H9 (cell line): ENCODE measurements around the gene KIF3B. TPM values are rescaled to one million over a fixed set of nuclear protein-coding genes. Genes with fewer than 3 reads are reported as not detected.
A peak's percentile ranks its signal among the peaks of the same experiment; 100 is the strongest.

ENCODE experiments used
- DNase-seq: peaks from one replicate; pipeline ENCODE4 v3.0.0-alpha.2; 2017
- H2AFZ ChIP-seq: one replicate; pipeline ENCODE4 v1.6.1; 2013; ENCODE audit warnings: mild to moderate bottlenecking, low read length, control low read depth, moderate library complexity
- H2AK5ac ChIP-seq: 2 replicates; pipeline ENCODE4 v1.6.1; 2013; ENCODE audit warnings: low read length, control low read depth, mixed read lengths; ENCODE audit not compliant: insufficient read length
- H2BK120ac ChIP-seq: one replicate; pipeline ENCODE4 v1.6.1; 2013; ENCODE audit warnings: low read depth, mild to moderate bottlenecking, low read length, control low read depth, inconsistent platforms; ENCODE audit not compliant: poor library complexity, severe bottlenecking
- H2BK12ac ChIP-seq: 2 replicates; pipeline ENCODE4 v1.6.1; 2013; ENCODE audit warnings: low read length, control low read depth, mixed read lengths, low read depth; ENCODE audit not compliant: insufficient read length
- H2BK15ac ChIP-seq: 2 replicates; pipeline ENCODE4 v1.6.1; 2013; ENCODE audit warnings: low read depth, low read length, control low read depth
- H2BK20ac ChIP-seq: one replicate; pipeline ENCODE4 v1.6.1; 2013; ENCODE audit warnings: low read depth, mild to moderate bottlenecking, low read length, control low read depth, inconsistent platforms; ENCODE audit not compliant: poor library complexity, severe bottlenecking
- H2BK5ac ChIP-seq: 2 replicates; pipeline ENCODE4 v1.6.1; 2013; ENCODE audit warnings: low read length, control low read depth, mixed read lengths; ENCODE audit not compliant: insufficient read length
- H3K14ac ChIP-seq: 2 replicates; pipeline ENCODE4 v1.6.1; 2013; ENCODE audit warnings: low read length, control low read depth; ENCODE audit not compliant: insufficient read depth
- H3K18ac ChIP-seq: 2 replicates; pipeline ENCODE4 v1.6.1; 2013; ENCODE audit warnings: low read depth, mild to moderate bottlenecking, mixed read lengths, low read length, control low read depth; ENCODE audit not compliant: insufficient read length
- H3K23ac ChIP-seq: 2 replicates; pipeline ENCODE4 v1.6.1; 2013; ENCODE audit warnings: low read length, control low read depth, mixed read lengths, low read depth; ENCODE audit not compliant: insufficient read length
- H3K23me2 ChIP-seq: 2 replicates; pipeline ENCODE4 v1.6.1; 2013; ENCODE audit warnings: low read depth, mild to moderate bottlenecking, mixed read lengths, low read length, control low read depth; ENCODE audit not compliant: insufficient read length, poor library complexity, severe bottlenecking
- H3K27ac ChIP-seq: 2 replicates; pipeline ENCODE4 v1.5.1; 2013; ENCODE audit warnings: low read length, control low read depth, mixed read lengths, low read depth; ENCODE audit not compliant: insufficient read length
- H3K27me3 ChIP-seq: 2 replicates; pipeline ENCODE4 v1.6.1; 2013; ENCODE audit warnings: low read length, control low read depth, inconsistent platforms; ENCODE audit not compliant: insufficient read depth
- H3K4ac ChIP-seq: 2 replicates; pipeline ENCODE4 v1.6.1; 2013; ENCODE audit warnings: low read depth, mild to moderate bottlenecking, control low read depth, inconsistent platforms, low read length, moderate library complexity
- H3K4me1 ChIP-seq: 2 replicates; pipeline ENCODE4 v1.6.1; 2013; ENCODE audit warnings: low read length, control low read depth, inconsistent platforms; ENCODE audit not compliant: insufficient read depth
- H3K4me2 ChIP-seq: 2 replicates; pipeline ENCODE4 v1.6.1; 2013; ENCODE audit warnings: low read length, control low read depth, mixed read lengths; ENCODE audit not compliant: insufficient read length, insufficient read depth
- H3K56ac ChIP-seq: 2 replicates; pipeline ENCODE4 v1.6.1; 2013; ENCODE audit warnings: low read depth, mild to moderate bottlenecking, mixed read lengths, low read length, control low read depth; ENCODE audit not compliant: insufficient read length
- H3K79me1 ChIP-seq: 2 replicates; pipeline ENCODE4 v1.6.1; 2013; ENCODE audit warnings: low read depth, mild to moderate bottlenecking, moderate library complexity, low read length, control low read depth, inconsistent platforms; ENCODE audit not compliant: insufficient read depth, poor library complexity, severe bottlenecking
- H3K79me2 ChIP-seq: 2 replicates; pipeline ENCODE4 v1.6.1; 2013; ENCODE audit warnings: low read length, control low read depth, inconsistent platforms; ENCODE audit not compliant: insufficient read depth
- H3K9ac ChIP-seq: 2 replicates; pipeline ENCODE4 v1.6.1; 2013; ENCODE audit warnings: low read length, control low read depth, mixed read lengths; ENCODE audit not compliant: insufficient read length; ENCODE audit errors: extremely low read depth
- H3K9me3 ChIP-seq: one replicate; pipeline ENCODE4 v1.6.1; 2013; ENCODE audit warnings: low read depth, low read length, inconsistent platforms; ENCODE audit not compliant: control insufficient read depth
- H3T11ph ChIP-seq: one replicate; pipeline ENCODE4 v1.6.1; 2013; ENCODE audit warnings: mild to moderate bottlenecking, low read length, control low read depth, inconsistent platforms
- H4K20me1 ChIP-seq: one replicate; pipeline ENCODE4 v1.6.1; 2013; ENCODE audit not compliant: control insufficient read depth, insufficient read length, insufficient read depth
- H4K5ac ChIP-seq: 2 replicates; pipeline ENCODE4 v1.6.1; 2013; ENCODE audit warnings: low read depth, mild to moderate bottlenecking, mixed read lengths, low read length, control low read depth; ENCODE audit not compliant: insufficient read length
- H4K8ac ChIP-seq: replicated peaks from 2 replicates; pipeline ENCODE4 v1.6.1; 2013; ENCODE audit warnings: low read length, control low read depth, mixed read lengths, low read depth; ENCODE audit not compliant: insufficient read length
- H4K91ac ChIP-seq: 2 replicates; pipeline ENCODE4 v1.6.1; 2013; ENCODE audit warnings: low read depth, mild to moderate bottlenecking, moderate library complexity, mixed read lengths, low read length, control low read depth; ENCODE audit not compliant: insufficient read length
- H3K27ac Mint-ChIP-seq, 3 experiments: 2 replicates in 2 of 3; 3 replicates in 1 of 3; pipeline ENCODE4 v1.8.0; 2020 to 2021; ENCODE audit warnings: mixed read lengths in 3 of 3, mild to moderate bottlenecking in 1 of 3, moderate library complexity in 1 of 3
- H3K27me3 Mint-ChIP-seq: 2 replicates; pipeline ENCODE4 v1.8.0; 2021; ENCODE audit warnings: low read depth, mild to moderate bottlenecking, moderate library complexity, mixed read lengths
- H3K36me3 Mint-ChIP-seq, 3 experiments: 2 replicates in 2 of 3; 3 replicates in 1 of 3; pipeline ENCODE4 v1.8.0; 2020 to 2021; ENCODE audit warnings: low read depth in 3 of 3, mixed read lengths in 3 of 3; ENCODE audit not compliant: insufficient read depth in 1 of 3
- H3K4me1 Mint-ChIP-seq, 2 experiments: 2 replicates each; pipeline ENCODE4 v1.8.0; 2020; ENCODE audit warnings: mixed read lengths in 2 of 2
- H3K4me3 Mint-ChIP-seq, 2 experiments: 2 replicates in 1 of 2; 3 replicates in 1 of 2; pipeline ENCODE4 v1.8.0; 2020 to 2021; ENCODE audit warnings: mild to moderate bottlenecking in 2 of 2, mixed read lengths in 2 of 2, moderate library complexity in 1 of 2
- H3K9me3 Mint-ChIP-seq, 2 experiments: 2 replicates in 1 of 2; 3 replicates in 1 of 2; pipeline ENCODE4 v1.8.0; 2020; ENCODE audit warnings: mild to moderate bottlenecking in 2 of 2, mixed read lengths in 2 of 2, moderate library complexity in 1 of 2
- WGBS: extraction: QIAGEN DNeasy Blood & Tissue Kit; methylation state at CpG from one replicate; pipeline ENCODE4 v1.1.7; 2013; ENCODE audit warnings: missing lambda C conversion rate, low lambda C conversion rate, mixed read lengths; ENCODE audit not compliant: insufficient read length; ENCODE audit errors: extremely low coverage; 5-methylcytosine and 5-hydroxymethylcytosine counted together
- total RNA-seq: library from RNA; stranded (reverse); gene quantifications from 2 replicates; pipeline ENCODE4 v1.2.1, GENCODE V29; 2021
- TF ChIP-seq, protein P1 (sequence below): fragments of 200-600 bp; sonication (generic); conservative IDR thresholded peaks from 3 replicates; pipeline ENCODE4 v1.8.0; 2021; ENCODE audit warnings: antibody characterized with exemption, mild to moderate bottlenecking

Gene KIF3B
- total RNA-seq, 1 experiment from 2014 or later, result 29.7 TPM

DNA sequence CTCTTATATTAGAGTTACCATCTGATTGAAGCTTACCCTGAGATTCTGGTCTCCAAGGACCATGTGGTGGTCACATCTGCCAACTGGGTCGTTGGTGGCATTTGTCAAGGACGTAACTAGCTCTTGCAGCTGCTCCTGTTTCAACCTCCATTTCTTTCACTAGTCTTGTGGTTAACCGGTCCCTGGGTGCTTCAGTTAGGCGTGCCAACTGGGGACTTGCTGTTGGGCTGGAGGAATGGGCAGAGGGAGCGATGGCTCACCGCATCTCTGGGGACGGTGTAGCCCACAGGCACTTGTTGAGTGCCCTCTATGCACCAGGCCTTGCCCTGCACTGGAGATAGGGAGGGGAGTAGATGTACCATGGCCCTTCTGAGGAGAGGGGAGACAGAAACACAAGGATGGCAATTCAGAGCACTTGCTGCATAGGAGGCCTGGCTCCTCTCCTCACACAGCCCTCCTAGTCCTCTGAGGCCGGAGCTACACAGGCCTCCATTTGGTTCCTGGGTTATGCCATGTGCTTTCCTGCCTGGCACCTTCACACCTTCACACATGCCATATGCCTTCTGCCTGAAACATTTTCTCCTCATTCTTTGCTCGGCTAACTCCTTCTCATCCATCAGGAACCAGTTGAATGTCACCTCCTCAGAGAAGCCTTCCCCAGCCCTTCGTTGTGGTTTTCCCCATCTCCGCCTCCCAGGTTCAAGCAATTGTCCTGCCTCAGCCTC lies 60.6 kb downstream of the KIF3B start:
- H3K27ac ChIP-seq, result no peak overlapping the region
- H3K56ac ChIP-seq, result no peak overlapping the region
- H2BK12ac ChIP-seq, result no peak overlapping the region
- H3K79me1 ChIP-seq, result no peaks in the 10 kb centered on the region
- H3K23ac ChIP-seq, result no peak overlapping the region
- TF ChIP-seq, protein P1, sequence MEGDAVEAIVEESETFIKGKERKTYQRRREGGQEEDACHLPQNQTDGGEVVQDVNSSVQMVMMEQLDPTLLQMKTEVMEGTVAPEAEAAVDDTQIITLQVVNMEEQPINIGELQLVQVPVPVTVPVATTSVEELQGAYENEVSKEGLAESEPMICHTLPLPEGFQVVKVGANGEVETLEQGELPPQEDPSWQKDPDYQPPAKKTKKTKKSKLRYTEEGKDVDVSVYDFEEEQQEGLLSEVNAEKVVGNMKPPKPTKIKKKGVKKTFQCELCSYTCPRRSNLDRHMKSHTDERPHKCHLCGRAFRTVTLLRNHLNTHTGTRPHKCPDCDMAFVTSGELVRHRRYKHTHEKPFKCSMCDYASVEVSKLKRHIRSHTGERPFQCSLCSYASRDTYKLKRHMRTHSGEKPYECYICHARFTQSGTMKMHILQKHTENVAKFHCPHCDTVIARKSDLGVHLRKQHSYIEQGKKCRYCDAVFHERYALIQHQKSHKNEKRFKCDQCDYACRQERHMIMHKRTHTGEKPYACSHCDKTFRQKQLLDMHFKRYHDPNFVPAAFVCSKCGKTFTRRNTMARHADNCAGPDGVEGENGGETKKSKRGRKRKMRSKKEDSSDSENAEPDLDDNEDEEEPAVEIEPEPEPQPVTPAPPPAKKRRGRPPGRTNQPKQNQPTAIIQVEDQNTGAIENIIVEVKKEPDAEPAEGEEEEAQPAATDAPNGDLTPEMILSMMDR, result no peak
- no peak overlapping the region for H2BK20ac ChIP-seq
- no peak overlapping the region for H3K4me2 ChIP-seq
- H3T11ph ChIP-seq, result no peak overlapping the region
- H3K18ac ChIP-seq, result no peak overlapping the region
- no peaks in the 10 kb centered on the region for H3K9me3 ChIP-seq
- H3K27me3 ChIP-seq, result no peaks in the 10 kb centered on the region
- no peak overlapping the region for H3K4me3 Mint-ChIP-seq
- H3K36me3 Mint-ChIP-seq, result peaks cover 0 to 3% (median 0%) of the 10 kb centered on the region in 3 experiments; a peak in 2 of 7 replicates
- H3K4me1 ChIP-seq, result peaks cover 3% of the 10 kb centered on the region; the same call in 1 of the 2 replicates
- no peaks in the 10 kb centered on the region for H3K9me3 Mint-ChIP-seq
- no peaks in the 10 kb centered on the region for H3K23me2 ChIP-seq
- H3K4ac ChIP-seq, result no peak overlapping the region
- peak overlapping the region in 1 of 3 experiments; percentile 13; a peak in 1 of 7 replicates for H3K27ac Mint-ChIP-seq
- no CpG with 5 or more reads among the region's 11 CpGs for whole genome bisulfite sequencing
- H3K14ac ChIP-seq, result no peak overlapping the region
- H4K8ac ChIP-seq, result no peak overlapping the region
- H2BK15ac ChIP-seq, result no peak overlapping the region
- H3K79me2 ChIP-seq, result no peaks in the 10 kb centered on the region
- H4K5ac ChIP-seq, result no peak overlapping the region
- DNase-seq, result no peak
- H3K9ac ChIP-seq, result no peak overlapping the region
- H2AK5ac ChIP-seq, result no peak overlapping the region
- no peak overlapping the region for H2AFZ ChIP-seq
- no peaks in the 10 kb centered on the region for H4K20me1 ChIP-seq
- peaks cover 5 to 9% of the 10 kb centered on the region in 2 experiments for H3K4me1 Mint-ChIP-seq
- H3K27me3 Mint-ChIP-seq, result peaks cover 2% of the 10 kb centered on the region
- no peak overlapping the region for H4K91ac ChIP-seq
- H2BK120ac ChIP-seq, result no peak overlapping the region
- H2BK5ac ChIP-seq, result no peak overlapping the region
